Keratinocyte (primary cell): ENCODE measurements around the gene N4BP2L1. TPM values are rescaled to one million over a fixed set of nuclear protein-coding genes. Genes with fewer than 3 reads are reported as not detected.

ENCODE experiments used
- DNase-seq: peaks from one replicate; pipeline ENCODE4 v3.0.0-alpha.2; 2011; ENCODE audit warnings: low read depth, missing footprints, low spot score
- FAIRE-seq: peaks from 2 replicates; lab custom pipeline; 2011; peaks lifted over from hg19 to GRCh38; lab: Jason Lieb, UNC
- H2AFZ ChIP-seq: 2 replicates; pipeline ENCODE4 v1.6.0; 2012; ENCODE audit warnings: low read length, control low read depth, inconsistent platforms; ENCODE audit not compliant: control insufficient read depth
- H3K27ac ChIP-seq: 2 replicates; pipeline ENCODE4 v1.5.1; 2011; ENCODE audit warnings: low read length; ENCODE audit not compliant: control insufficient read depth, insufficient read depth
- H3K27me3 ChIP-seq: 3 replicates; pipeline ENCODE4 v1.6.0; 2011; ENCODE audit warnings: low read length; ENCODE audit not compliant: control insufficient read depth, insufficient read depth; ENCODE audit errors: extremely low read depth
- H3K36me3 ChIP-seq, 2 experiments: 2 replicates in 1 of 2; 3 replicates in 1 of 2; pipeline ENCODE4 v1.5.1; 2011; ENCODE audit warnings: low read length in 2 of 2, mild to moderate bottlenecking in 1 of 2; ENCODE audit not compliant: control insufficient read depth in 2 of 2, insufficient read depth in 2 of 2; ENCODE audit errors: extremely low read depth in 1 of 2
- H3K4me1 ChIP-seq: 3 replicates; pipeline ENCODE4 v1.5.1; 2011; ENCODE audit warnings: low read length; ENCODE audit not compliant: control insufficient read depth, insufficient read depth; ENCODE audit errors: extremely low read depth
- H3K4me2 ChIP-seq: 3 replicates; pipeline ENCODE4 v1.6.0; 2011; ENCODE audit warnings: low read depth, low read length; ENCODE audit not compliant: control insufficient read depth, insufficient read depth; ENCODE audit errors: extremely low read depth
- H3K4me3 ChIP-seq, 3 experiments: fragments of 200-600 bp in 1 of 3; sonication (generic) in 1 of 3; 2 replicates in 2 of 3; 3 replicates in 1 of 3; pipeline ENCODE4 v1.5.1; 2011 to 2016; ENCODE audit warnings: low read length in 3 of 3, mild to moderate bottlenecking in 3 of 3, control low read depth in 2 of 3, inconsistent platforms in 1 of 3, low read depth in 1 of 3, mixed read lengths in 1 of 3, mixed run types in 1 of 3, moderate library complexity in 1 of 3; ENCODE audit not compliant: control insufficient read depth in 2 of 3, insufficient read depth in 2 of 3; ENCODE audit errors: extremely low read depth in 1 of 3
- H3K79me2 ChIP-seq: 2 replicates; pipeline ENCODE4 v1.6.0; 2012; ENCODE audit warnings: low read length; ENCODE audit not compliant: control insufficient read depth, insufficient read depth
- H3K9ac ChIP-seq: 3 replicates; pipeline ENCODE4 v1.6.0; 2011; ENCODE audit warnings: low read length; ENCODE audit not compliant: control insufficient read depth, insufficient read depth; ENCODE audit errors: extremely low read depth
- H3K9me1 ChIP-seq: 3 replicates; pipeline ENCODE4 v1.6.0; 2011; ENCODE audit warnings: low read length; ENCODE audit not compliant: control insufficient read depth, insufficient read depth; ENCODE audit errors: extremely low read depth
- H3K9me3 ChIP-seq: 2 replicates; pipeline ENCODE4 v1.5.1; 2012; ENCODE audit warnings: low read depth, low read length; ENCODE audit not compliant: control insufficient read depth
- H4K20me1 ChIP-seq: 3 replicates; pipeline ENCODE4 v1.6.0; 2011; ENCODE audit warnings: low read length; ENCODE audit not compliant: control insufficient read depth, insufficient read depth; ENCODE audit errors: extremely low read depth
- EZH2 ChIP-seq: IDR thresholded peaks from one replicate; pipeline ENCODE4 v1.6.1; 2012; ENCODE audit warnings: inconsistent platforms, mild to moderate bottlenecking, low read length, moderate library complexity
- dilution Hi-C: fragments of 300-500 bp; cut with MboI; formaldehyde crosslinking; loops from one replicate; pipeline ENCODE4 v1.7.0; 2020; ENCODE audit warnings: low sequenced_read_pairs; ENCODE audit not compliant: extremely low pct_ligation_motif_present
- polyA plus RNA-seq, 5 experiments: library from polyadenylated mRNA; depleted of rRNA in 3 of 5; stranded (reverse) in 3 of 5; stranded (forward) in 1 of 5; unstranded in 1 of 5; fragments of >200 nt; gene quantifications; 1 replicate in 1 of 5; 2 replicates in 3 of 5; 3 replicates in 1 of 5; pipeline versions ENCODE4 v1.2.1 to v1.2.3, GENCODE V29; 2011 to 2012; ENCODE audit warnings: missing spikeins in 2 of 5, low read depth in 1 of 5, low replicate concordance in 1 of 5
- TF ChIP-seq, protein P1 (sequence below), 3 experiments: IDR thresholded peaks in 1 of 3; conservative IDR thresholded peaks in 1 of 3; optimal IDR thresholded peaks in 1 of 3; 2 replicates in 2 of 3; 3 replicates in 1 of 3; pipeline versions ENCODE3 to v1.5.1; 2011; ENCODE audit warnings: low read length in 3 of 3, mild to moderate bottlenecking in 3 of 3, moderate library complexity in 2 of 3, control low read depth in 1 of 3, inconsistent platforms in 1 of 3; ENCODE audit not compliant: insufficient read depth in 2 of 3; ENCODE audit errors: extremely low read depth in 1 of 3

Gene N4BP2L1
- polyA plus RNA-seq, 1 donor (not counting 4 experiments of a cell fraction or from before 2014, with no cell fraction given): 1.3 TPM

GRCh38 chr13:32446773-32447465 is 19.0 kb upstream of the N4BP2L1 start:
- DNase-seq (no peak), FAIRE-seq (no peak)
- no peaks in the 10 kb centered on the region for H3K27me3 ChIP-seq
- no peaks in the 10 kb centered on the region for H3K79me2 ChIP-seq
- no peaks in the 10 kb centered on the region for H3K9me1 ChIP-seq
- no peak overlapping the region for H3K4me3 ChIP-seq
- no peaks in the 10 kb centered on the region for H3K9me3 ChIP-seq
- TF ChIP-seq, protein P1, sequence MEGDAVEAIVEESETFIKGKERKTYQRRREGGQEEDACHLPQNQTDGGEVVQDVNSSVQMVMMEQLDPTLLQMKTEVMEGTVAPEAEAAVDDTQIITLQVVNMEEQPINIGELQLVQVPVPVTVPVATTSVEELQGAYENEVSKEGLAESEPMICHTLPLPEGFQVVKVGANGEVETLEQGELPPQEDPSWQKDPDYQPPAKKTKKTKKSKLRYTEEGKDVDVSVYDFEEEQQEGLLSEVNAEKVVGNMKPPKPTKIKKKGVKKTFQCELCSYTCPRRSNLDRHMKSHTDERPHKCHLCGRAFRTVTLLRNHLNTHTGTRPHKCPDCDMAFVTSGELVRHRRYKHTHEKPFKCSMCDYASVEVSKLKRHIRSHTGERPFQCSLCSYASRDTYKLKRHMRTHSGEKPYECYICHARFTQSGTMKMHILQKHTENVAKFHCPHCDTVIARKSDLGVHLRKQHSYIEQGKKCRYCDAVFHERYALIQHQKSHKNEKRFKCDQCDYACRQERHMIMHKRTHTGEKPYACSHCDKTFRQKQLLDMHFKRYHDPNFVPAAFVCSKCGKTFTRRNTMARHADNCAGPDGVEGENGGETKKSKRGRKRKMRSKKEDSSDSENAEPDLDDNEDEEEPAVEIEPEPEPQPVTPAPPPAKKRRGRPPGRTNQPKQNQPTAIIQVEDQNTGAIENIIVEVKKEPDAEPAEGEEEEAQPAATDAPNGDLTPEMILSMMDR (optimal IDR thresholded peaks at IDR 0.05 in 1 of 3, IDR thresholded peaks at IDR 0.05 in 1 of 3, conservative IDR thresholded peaks at IDR 0.05 in 1 of 3; ENCODE audit: extremely low read depth in 1 of 3, insufficient read depth in 2 of 3, low read length in 3 of 3): no peak
- H3K27ac ChIP-seq: no peak overlapping the region
- no peaks in the 10 kb centered on the region for H4K20me1 ChIP-seq
- H3K4me2 ChIP-seq: no peak overlapping the region
- H2AFZ ChIP-seq: no peak overlapping the region
- H3K36me3 ChIP-seq: peaks cover 0 to 3% of the 10 kb centered on the region in 2 experiments
- H3K9ac ChIP-seq: no peak overlapping the region
- dilution Hi-C loops: no loop called here
- H3K4me1 ChIP-seq: no peaks in the 10 kb centered on the region

- H3K27ac ChIP-seq: no peak overlapping the region
These were observed 18.3 kb upstream of the N4BP2L1 start for GRCh38 chr13:32446220-32446619.

More at GRCh38 chr13:32446220-32446619, 18.3 kb upstream of the N4BP2L1 start:
- dilution Hi-C loops: no loop called here
- peaks cover 0 to 3% of the 10 kb centered on the region in 2 experiments for H3K36me3 ChIP-seq
- no peaks in the 10 kb centered on the region for H4K20me1 ChIP-seq
- DNase-seq: no peak
- no peaks in the 10 kb centered on the region for H3K27me3 ChIP-seq
- no peaks in the 10 kb centered on the region for H3K4me1 ChIP-seq
- no peak overlapping the region for H3K9ac ChIP-seq
- no peak for TF ChIP-seq EZH2
- TF ChIP-seq, protein P1 (optimal IDR thresholded peaks at IDR 0.05 in 1 of 3, IDR thresholded peaks at IDR 0.05 in 1 of 3, conservative IDR thresholded peaks at IDR 0.05 in 1 of 3; ENCODE audit: extremely low read depth in 1 of 3, insufficient read depth in 2 of 3, low read length in 3 of 3): no peak
- no peaks in the 10 kb centered on the region for H3K9me1 ChIP-seq
- no peak overlapping the region for H3K4me2 ChIP-seq
- FAIRE-seq: no peak
- no peak overlapping the region for H2AFZ ChIP-seq
- H3K4me3 ChIP-seq: no peak overlapping the region
- no peaks in the 10 kb centered on the region for H3K9me3 ChIP-seq
- no peaks in the 10 kb centered on the region for H3K79me2 ChIP-seq
